Kidney (tissue), 14 donors: ENCODE measurements around the gene AGPAT3. TPM values are rescaled to one million over a fixed set of nuclear protein-coding genes. Genes with fewer than 3 reads are reported as not detected.
A peak's percentile ranks its signal among the peaks of the same experiment; 100 is the strongest.

Experiments
- DNase-seq, 5 donors: peaks; one replicate each; pipeline ENCODE4 v3.0.0-alpha.2; 2013 to 2020
- FAIRE-seq: peaks from 2 replicates; lab custom pipeline; 2012; peaks lifted over from hg19 to GRCh38; lab: Jason Lieb, UNC
- H3K27ac ChIP-seq, 2 donors: one replicate each; pipeline ENCODE4 v1.7.0; 2013; ENCODE audit warnings: low read depth in 2 of 2, low read length in 2 of 2, inconsistent platforms in 1 of 2
- H3K27me3 ChIP-seq: one replicate; pipeline ENCODE4 v1.7.1; 2013; ENCODE audit warnings: low read length, inconsistent platforms; ENCODE audit not compliant: control insufficient read depth, insufficient read depth
- H3K36me3 ChIP-seq, 3 donors: one replicate each; pipeline versions ENCODE4 v1.7.0 to v1.7.1; 2013; ENCODE audit warnings: low read length in 3 of 3, control low read depth in 1 of 3, inconsistent platforms in 1 of 3; ENCODE audit not compliant: insufficient read depth in 3 of 3, control insufficient read depth in 2 of 3
- H3K4me1 ChIP-seq, 3 donors: one replicate each; pipeline versions ENCODE4 v1.7.0 to v1.7.1; 2013; ENCODE audit warnings: low read length in 3 of 3, inconsistent platforms in 1 of 3, low read depth in 1 of 3; ENCODE audit not compliant: control insufficient read depth in 2 of 3, insufficient read depth in 2 of 3
- H3K4me3 ChIP-seq, 3 donors: one replicate each; pipeline versions ENCODE4 v1.7.0 to v1.8.1; 2013; ENCODE audit warnings: low read length in 3 of 3, control low read depth in 1 of 3, inconsistent platforms in 1 of 3
- H3K9ac ChIP-seq, 3 donors: one replicate each; pipeline versions ENCODE4 v1.7.0 to v1.7.1; 2013; ENCODE audit warnings: low read length in 3 of 3, control low read depth in 1 of 3, inconsistent platforms in 1 of 3
- H3K9me3 ChIP-seq, 3 donors: one replicate each; pipeline versions ENCODE4 v1.7.0 to v1.7.1; 2013; ENCODE audit warnings: low read length in 3 of 3, control low read depth in 1 of 3, inconsistent platforms in 1 of 3; ENCODE audit not compliant: control insufficient read depth in 2 of 3, insufficient read depth in 1 of 3
- CTCF ChIP-seq: IDR thresholded peaks from 3 replicates; pipeline ENCODE4 v1.5.1; 2012; ENCODE audit warnings: mild to moderate bottlenecking, moderate library complexity, borderline replicate concordance; ENCODE audit not compliant: insufficient read depth; ENCODE audit errors: extremely low read depth
- intact Hi-C: fragments of 100-400 bp; cut with DNase I; formaldehyde crosslinking; loops from one replicate; pipeline ENCODE4 v1.11.1; 2022
- polyA plus RNA-seq: library from polyadenylated mRNA; stranded (reverse); fragments of 350-450 nt; fragmentation: Illumina TruSeq; extraction: RNeasy Lipid Tissue Mini Kit (QIAGEN cat#74804); gene quantifications from one replicate; pipeline ENCODE4 v1.2.3, GENCODE V29; 2014; ENCODE audit warnings: low read depth, low replicate concordance; ENCODE audit not compliant: insufficient read depth
- total RNA-seq: library from RNA; stranded (reverse); fragmentation: NEBNext Ultra II Directional; extraction: Animal tissue kit (Norgen Biotek cat#: 25700); gene quantifications from one replicate; pipeline ENCODE4 v1.2.1, GENCODE V29; 2021
- donor health status: control.
- donor health status: control.
- donor health status: control.
- donor health status: control.
- donor health status: control.
- donor health status: DM: yes; HTN: yes; CAD: no.
- donor health status: Normal renal cell carcinoma (clear cell type).

Gene AGPAT3
- total and polyA plus RNA-seq, 2 donors from 2014 or later, result 40.3 to 86.2 TPM

GRCh38 chr21:43867332-43867703 is 2.3 kb downstream of the AGPAT3 start:
- peaks cover 0 to 2% (median 0%) of the 10 kb centered on the region in 3 donors for H3K36me3 ChIP-seq
- peak overlapping the region in 1 of 3 donors; percentile 73 for H3K9ac ChIP-seq
- H3K27ac ChIP-seq, result peak overlapping the region; percentile 8 to 82
- H3K27me3 ChIP-seq, result no peaks in the 10 kb centered on the region
- DNase-seq (no peak), FAIRE-seq (no peak)
- intact Hi-C loops, result no loop called here
- TF ChIP-seq CTCF, result no peak
- peaks cover 0 to 19% (median 8%) of the 10 kb centered on the region in 3 donors for H3K4me1 ChIP-seq
- no peaks in the 10 kb centered on the region for H3K9me3 ChIP-seq
- H3K4me3 ChIP-seq, result peak overlapping the region in 2 of 3 donors; percentile 26 to 57

- H3K9ac ChIP-seq, result no peak overlapping the region
- DNase-seq, result no peak
Observed at GRCh38 chr21:43867948-43868347, 2.9 kb downstream of the AGPAT3 start.

GRCh38 chr21:43868461-43868860 is 3.4 kb downstream of the AGPAT3 start:
- no peaks in the 10 kb centered on the region for H3K27me3 ChIP-seq
- H3K36me3 ChIP-seq, result peaks cover 0 to 2% (median 0%) of the 10 kb centered on the region in 3 donors
- H3K9me3 ChIP-seq, result no peaks in the 10 kb centered on the region
- H3K9ac ChIP-seq, result no peak overlapping the region
- FAIRE-seq (no peak), DNase-seq (no peak)
- peak overlapping the region in 1 of 3 donors; percentile 57 for H3K4me3 ChIP-seq
- no peak overlapping the region for H3K27ac ChIP-seq
- TF ChIP-seq CTCF, result no peak
- H3K4me1 ChIP-seq, result peaks cover 0 to 19% (median 8%) of the 10 kb centered on the region in 3 donors
- intact Hi-C loops, result no loop called here

More at GRCh38 chr21:43867948-43868347, 2.9 kb downstream of the AGPAT3 start:
- Histone ChIP-seq H3K4me3 (peak overlapping the region in 1 of 3 donors; percentile 57), H3K36me3 (peaks cover 0 to 2% (median 0%) of the 10 kb centered on the region in 3 donors), H3K27me3 (no peaks in the 10 kb centered on the region), H3K27ac (no peak overlapping the region), H3K4me1 (peaks cover 0 to 19% (median 8%) of the 10 kb centered on the region in 3 donors), H3K9me3 (no peaks in the 10 kb centered on the region)
- intact Hi-C loops, result no loop called here
- no peak for FAIRE-seq
- TF ChIP-seq CTCF, result no peak
